ENCODE measurements around the gene C1QA.

DNA sequence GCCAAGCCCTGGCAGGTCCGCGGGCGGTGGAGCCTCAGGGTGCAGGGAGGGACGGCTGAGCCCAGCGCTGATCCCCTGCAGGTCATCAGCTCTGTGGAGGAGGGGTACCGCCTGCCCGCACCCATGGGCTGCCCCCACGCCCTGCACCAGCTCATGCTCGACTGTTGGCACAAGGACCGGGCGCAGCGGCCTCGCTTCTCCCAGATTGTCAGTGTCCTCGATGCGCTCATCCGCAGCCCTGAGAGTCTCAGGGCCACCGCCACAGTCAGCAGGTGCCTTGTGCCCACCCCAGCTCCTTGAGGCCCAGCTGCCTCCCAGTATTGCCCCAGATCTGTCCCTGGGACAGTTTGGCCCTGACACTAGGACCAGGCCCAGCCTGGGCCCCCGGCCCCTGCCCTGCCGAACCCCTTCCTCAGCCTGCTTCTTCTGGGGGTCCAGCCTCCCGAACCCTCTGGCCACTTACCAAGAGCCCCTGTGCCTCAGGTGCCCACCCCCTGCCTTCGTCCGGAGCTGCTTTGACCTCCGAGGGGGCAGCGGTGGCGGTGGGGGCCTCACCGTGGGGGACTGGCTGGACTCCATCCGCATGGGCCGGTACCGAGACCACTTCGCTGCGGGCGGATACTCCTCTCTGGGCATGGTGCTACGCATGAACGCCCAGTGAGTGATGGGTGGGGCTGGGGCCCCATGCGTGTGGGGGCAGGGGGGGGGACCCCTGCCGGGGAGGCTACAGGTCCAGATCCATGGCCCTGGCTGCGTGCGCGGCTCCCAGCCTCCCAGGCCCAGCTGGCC is 35.4 kb upstream of the C1QA start:
- TF ChIP-seq EZH2phosphoT487 (IDR thresholded peaks at IDR 0.05; ENCODE audit: low read depth) (no peak), CTCF (IDR thresholded peaks at IDR 0.05; ENCODE audit: low read depth, low read length) (no peak)
